Left cardiac atrium (tissue), 4 donors: Measurements from ENCODE around the gene MBTPS2. TPM values are rescaled to one million over a fixed set of nuclear protein-coding genes. Genes with fewer than 3 reads are reported as not detected.
"Not testable (repeated sequence)": the region's sequence is repeated elsewhere in the genome, so short reads cannot be mapped to it uniquely, and the experiment has no call there.

Experiments
- ATAC-seq, 2 donors: fragments of 200-7000 bp; cut with Tn5 transposase; one replicate each; pipeline ENCODE4 v1.9.1; 2020; ENCODE audit warnings: mild to moderate bottlenecking in 2 of 2, moderate library complexity in 2 of 2
- DNase-seq: peaks from one replicate; pipeline ENCODE4 v3.0.0-alpha.2; 2020
- intact Hi-C, 2 donors: fragments of 100-400 bp; cut with DNase I; formaldehyde crosslinking; loops; one replicate each; pipeline versions ENCODE4 v1.14.1 to v1.15.1; 2022 to 2023
- total RNA-seq, 2 donors: library from RNA; stranded (reverse); fragmentation: NEBNext Ultra II Directional; extraction: Animal tissue kit (Norgen Biotek cat#: 25700); gene quantifications; one replicate each; pipeline ENCODE4 v1.2.1, GENCODE V29; 2021
- donor health status: DM: no; HTN: yes; CAD: no.
- donor health status: DM: no; HTN: yes; CAD: no; lungs with severe emphysema.
- donor health status: DM: yes; HTN: yes; CAD: no.
- donor health status: Dilated cardiomyopathy.

Gene MBTPS2
- total RNA-seq, 2 donors from 2014 or later, result 8.8 to 12.5 TPM

GRCh38 chrX:21847342-21847741 lies 7.9 kb downstream of the MBTPS2 start:
- no peak for ATAC-seq
- intact Hi-C loops, result no loop called here
- no peak for DNase-seq

GRCh38 chrX:21853578-21853977 lies 14.2 kb downstream of the MBTPS2 start:
- intact Hi-C loops, result no loop called here
- ATAC-seq, result no peak
- DNase-seq, result no peak

- intact Hi-C loops, result no loop called here
- ATAC-seq (no peak), DNase-seq (no peak)
These were observed 16.6 kb downstream of the MBTPS2 start, which contains the start of gene YY2 for GRCh38 chrX:21855937-21856415. TSS of gene YY2 (plus strand) at chrX:21855987. CDS start at chrX:21856485, 498 bp downstream.

DNA sequence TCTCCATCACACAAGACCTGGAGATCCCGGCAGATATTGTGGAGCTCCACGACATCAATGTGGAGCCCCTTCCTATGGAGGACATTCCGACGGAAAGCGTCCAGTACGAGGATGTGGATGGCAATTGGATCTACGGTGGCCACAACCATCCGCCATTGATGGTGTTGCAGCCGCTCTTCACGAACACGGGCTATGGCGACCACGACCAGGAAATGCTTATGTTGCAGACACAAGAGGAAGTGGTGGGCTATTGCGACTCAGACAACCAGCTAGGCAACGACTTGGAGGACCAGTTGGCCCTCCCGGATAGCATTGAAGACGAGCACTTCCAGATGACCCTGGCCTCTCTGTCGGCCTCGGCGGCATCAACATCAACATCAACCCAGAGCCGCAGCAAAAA lies 17.1 kb downstream of the MBTPS2 start:
- intact Hi-C loops, result no loop called here
- no peak for DNase-seq
- ATAC-seq, result no peak

GRCh38 chrX:21863241-21863640 lies 23.8 kb downstream of the MBTPS2 start:
- no peak for DNase-seq
- no peak for ATAC-seq
- intact Hi-C loops, result no loop called here

- intact Hi-C loops, result no loop called here
- no peak for ATAC-seq
- DNase-seq, result no peak
These were observed 26.0 kb downstream of the MBTPS2 start for GRCh38 chrX:21865436-21865835.

GRCh38 chrX:21870494-21870893 lies 31.1 kb downstream of the MBTPS2 start:
- intact Hi-C loops, result no loop called here
- ATAC-seq (no peak), DNase-seq (no peak)

GRCh38 chrX:21873063-21873775 lies 33.8 kb downstream of the MBTPS2 start:
- ATAC-seq, result no peak
- intact Hi-C loops, result no loop called here
- no peak for DNase-seq

DNA sequence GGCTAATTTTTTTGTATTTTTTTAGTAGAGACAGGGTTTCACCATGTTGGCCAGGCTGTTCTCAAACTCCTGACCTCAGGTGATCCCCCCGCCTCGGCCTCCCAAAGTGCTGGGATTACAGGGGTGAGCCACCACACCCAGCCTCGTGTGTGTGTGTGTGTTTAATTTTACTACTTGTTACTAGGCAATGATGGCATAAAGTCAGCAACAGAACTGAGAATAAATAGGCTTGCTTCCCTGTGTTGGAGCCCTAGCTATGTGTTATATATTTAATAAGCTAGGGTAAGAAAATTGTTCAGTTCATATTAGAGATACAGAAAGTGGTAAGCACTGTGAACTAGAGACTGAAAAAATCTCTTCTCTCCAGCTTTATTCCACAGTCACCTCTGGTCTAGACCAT lies 34.8 kb downstream of the MBTPS2 start:
- ATAC-seq, DNase-seq, intact Hi-C loops: not testable (repeated sequence)

DNA sequence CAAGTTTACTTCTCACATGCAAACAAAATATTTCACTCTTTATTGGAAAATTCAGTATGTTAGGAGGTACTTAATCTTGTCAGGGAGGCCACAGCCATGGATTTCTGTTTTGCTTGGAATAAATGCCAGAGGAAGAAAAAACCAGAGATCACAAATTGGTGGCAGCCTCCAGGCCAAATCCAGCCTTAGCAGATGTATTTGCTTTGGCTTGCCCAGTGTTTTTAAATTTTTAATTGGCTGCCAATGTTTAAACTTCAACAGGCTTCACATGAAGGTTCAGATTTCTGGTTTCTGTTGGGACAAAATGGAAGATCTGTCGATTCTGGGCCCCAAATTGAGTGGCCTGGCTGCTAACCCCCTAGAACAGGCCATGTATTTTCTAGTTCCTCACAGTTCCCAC lies 35.6 kb downstream of the MBTPS2 start:
- DNase-seq (no peak), ATAC-seq (no peak)
- intact Hi-C loops, result no loop called here

DNA sequence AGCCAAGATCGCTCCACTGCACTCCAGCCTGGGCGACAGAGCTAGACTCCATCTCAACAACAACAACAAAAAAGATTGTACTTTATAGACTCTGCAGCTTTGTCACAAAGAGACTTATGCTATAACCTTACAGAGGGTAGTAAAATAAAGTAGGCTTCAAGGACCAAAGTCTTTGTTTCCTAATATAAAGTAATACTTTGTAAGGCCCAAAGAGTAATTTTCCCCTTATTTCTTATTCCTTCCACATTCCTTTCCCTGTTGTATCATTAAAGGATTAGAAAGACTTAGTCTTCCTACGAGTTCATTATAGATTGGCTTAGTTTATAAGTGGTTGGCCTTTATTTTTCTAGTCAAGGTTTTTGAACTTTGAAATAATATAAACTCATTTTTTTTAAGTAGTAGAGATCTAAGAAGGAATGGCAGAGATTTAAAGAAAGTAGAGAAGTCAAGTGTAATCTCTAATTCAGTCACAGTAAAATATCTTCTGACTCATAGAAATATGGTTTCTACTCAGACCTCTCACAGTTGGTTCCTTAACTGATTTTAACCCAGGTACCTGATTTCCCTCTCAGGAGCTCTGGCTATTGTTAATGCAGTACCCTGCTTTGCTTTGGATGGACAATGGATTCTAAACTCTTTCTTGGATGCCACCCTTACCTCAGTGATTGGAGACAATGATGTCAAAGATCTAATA lies 42.6 kb downstream of the MBTPS2 start:
- intact Hi-C loops, result no loop called here
- no peak for DNase-seq

GRCh38 chrX:21883258-21883657 lies 43.8 kb downstream of the MBTPS2 start:
- ATAC-seq (peak; percentile 39 to 71), DNase-seq (no peak)
- intact Hi-C loops, result no loop called here

More for the DNA sequence above, 42.6 kb downstream of the MBTPS2 start:
- no peak for ATAC-seq

GRCh38 chrX:21885568-21885967 lies 46.2 kb downstream of the MBTPS2 start:
- no peak for DNase-seq
- peak; percentile 30 to 52 for ATAC-seq
- intact Hi-C loops, result no loop called here

GRCh38 chrX:21905313-21905712 lies 65.9 kb downstream of the MBTPS2 start:
- intact Hi-C loops, result no loop called here
- ATAC-seq (no peak), DNase-seq (no peak)

DNA sequence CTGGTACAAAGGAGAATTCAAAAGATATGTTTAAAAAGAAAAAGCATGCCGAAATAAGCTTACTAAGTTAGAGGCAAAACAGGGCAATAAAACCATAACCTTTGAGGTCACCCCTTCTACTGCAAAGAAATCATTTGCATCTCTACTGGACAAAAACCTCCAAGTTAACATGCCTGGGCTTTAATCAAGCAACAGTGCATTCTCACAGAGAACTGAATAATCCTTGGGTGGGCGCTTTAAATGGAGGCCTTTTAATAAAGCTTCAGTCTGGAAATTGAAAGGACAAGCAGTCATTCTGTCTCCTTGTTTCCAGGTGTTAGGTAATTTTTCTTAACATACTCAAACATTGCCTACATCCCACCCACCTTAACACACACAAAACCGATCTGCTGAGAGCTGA lies 66.5 kb downstream of the MBTPS2 start:
- DNase-seq, result no peak
- no peak for ATAC-seq
- intact Hi-C loops, result no loop called here

DNA sequence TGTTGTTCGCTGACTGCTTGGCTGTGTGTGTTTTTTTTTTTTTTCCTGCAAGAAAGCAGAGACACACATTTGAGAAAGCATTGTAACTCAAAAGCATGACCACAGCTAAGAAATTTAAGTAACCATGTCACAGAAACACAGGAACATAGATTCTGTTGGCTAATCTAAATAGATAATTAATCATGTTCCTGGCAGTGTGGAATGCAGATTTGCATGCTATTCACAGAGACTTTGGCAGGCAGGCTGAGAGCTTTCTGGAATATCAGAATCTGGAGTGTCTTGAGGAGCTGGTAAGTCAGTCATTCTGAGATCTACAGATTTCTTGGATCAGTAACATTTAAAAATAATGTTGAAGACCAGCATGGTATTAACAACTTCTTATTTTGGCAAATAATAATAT lies 67.8 kb downstream of the MBTPS2 start:
- no peak for ATAC-seq
- intact Hi-C loops, result no loop called here

GRCh38 chrX:21911481-21911880 lies 72.1 kb downstream of the MBTPS2 start:
- intact Hi-C loops, result no loop called here
- DNase-seq, result no peak
- no peak for ATAC-seq

More for the DNA sequence above, 67.8 kb downstream of the MBTPS2 start:
- DNase-seq, result no peak

DNA sequence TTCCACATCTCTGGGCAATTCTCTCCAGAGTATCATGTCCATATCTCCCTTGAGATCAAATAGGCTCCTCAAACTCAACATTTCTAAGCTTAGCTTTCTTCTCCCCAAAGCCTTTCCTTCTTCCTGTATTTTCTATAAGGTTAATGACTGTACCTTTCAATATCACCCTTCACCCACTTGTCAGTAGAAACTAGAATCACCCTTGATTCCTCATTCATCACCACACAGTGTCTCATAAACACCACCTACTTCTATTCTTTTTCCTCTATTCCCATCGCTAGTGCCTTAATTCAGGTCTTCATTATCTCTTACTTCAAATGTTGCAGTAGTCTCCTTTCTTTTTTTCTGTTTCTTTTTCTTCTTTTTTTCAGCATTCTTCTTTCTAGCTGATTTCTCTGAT lies 72.8 kb downstream of the MBTPS2 start:
- no peak for DNase-seq
- ATAC-seq, result no peak
- intact Hi-C loops, result no loop called here

DNA sequence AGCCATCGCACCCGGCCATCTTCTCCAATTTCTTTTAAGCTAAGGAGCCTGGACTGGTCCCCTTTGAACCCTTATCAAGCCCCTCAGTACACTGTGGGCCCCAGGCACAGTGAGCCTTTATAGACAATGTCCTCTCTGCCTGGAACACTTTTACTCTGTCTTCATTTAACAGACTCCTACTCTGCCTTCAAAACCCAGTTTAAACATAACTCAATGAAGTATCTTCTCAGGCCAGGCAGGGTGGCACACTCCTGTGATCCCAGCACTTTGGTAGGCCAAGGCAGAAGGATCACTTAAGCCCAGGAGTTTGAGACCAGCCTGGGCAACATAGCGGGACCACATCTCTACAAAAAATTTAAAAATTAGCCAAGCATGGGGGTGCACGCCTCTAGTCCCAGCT lies 73.6 kb downstream of the MBTPS2 start:
- DNase-seq (no peak), ATAC-seq (no peak)
- intact Hi-C loops, result no loop called here

GRCh38 chrX:21926116-21926515 lies 86.7 kb downstream of the MBTPS2 start:
- DNase-seq (no peak), ATAC-seq (peak in 1 of 2 donors; percentile 27)
- intact Hi-C loops, result no loop called here
